ENCODE results near the gene ZDHHC20. TPM values are rescaled to one million over a fixed set of nuclear protein-coding genes. Genes with fewer than 3 reads are reported as not detected.

Gene ZDHHC20
- total and polyA plus RNA-seq, 12 donors: 6.3 to 28.5 (median 13.9) TPM

GRCh38 chr13:21342699-21343442 lies 116.2 kb downstream of the ZDHHC20 start:
- H3K27ac ChIP-seq: no peak overlapping the region

GRCh38 chr13:21341637-21342422 lies 117.3 kb downstream of the ZDHHC20 start:
- H3K27me3 ChIP-seq: no peaks in the 10 kb centered on the region
- WGBS, 2 donors: 85 to 89% methylated on average over 19 of the region's 19 CpGs
- no peak for ATAC-seq
- H3K36me3 ChIP-seq: no peaks in the 10 kb centered on the region
- no peak overlapping the region for H3K4me3 ChIP-seq
- H3K27ac ChIP-seq: no peak overlapping the region
- intact Hi-C loops (cut with DNase I): no loop called here
- no peak for TF ChIP-seq CTCF (IDR thresholded peaks at IDR 0.05)
- H3K9me3 ChIP-seq: no peaks in the 10 kb centered on the region
- H3K4me1 ChIP-seq: peaks cover 0 to 11% (median 0%) of the 10 kb centered on the region in 9 donors
- no peak for DNase-seq

More at GRCh38 chr13:21342699-21343442, 116.2 kb downstream of the ZDHHC20 start:
- Histone ChIP-seq H3K4me1 (peaks cover 0 to 11% (median 0%) of the 10 kb centered on the region in 9 donors), H3K36me3 (no peaks in the 10 kb centered on the region), H3K27me3 (no peaks in the 10 kb centered on the region), H3K4me3 (no peak overlapping the region), H3K9me3 (no peaks in the 10 kb centered on the region)
- 80 to 81% methylated on average over 5 of the region's 5 CpGs for WGBS, 2 donors
- intact Hi-C loops (cut with DNase I): no loop called here
- TF ChIP-seq CTCF (IDR thresholded peaks at IDR 0.05): no peak
- ATAC-seq (no peak), DNase-seq (no peak)

- Histone ChIP-seq H3K9me3 (peaks cover 0 to 9% (median 0%) of the 10 kb centered on the region in 11 donors), H3K4me1 (no peaks in the 10 kb centered on the region), H3K36me3 (no peaks in the 10 kb centered on the region), H3K4me3 (no peak overlapping the region), H3K27me3 (no peaks in the 10 kb centered on the region), H3K27ac (no peak overlapping the region)
- DNase-seq (no peak), ATAC-seq (no peak)
- intact Hi-C loops (cut with DNase I): no loop called here
- TF ChIP-seq CTCF (IDR thresholded peaks at IDR 0.05): no peak
- 30 to 49% methylated on average over 4 of the region's 4 CpGs for WGBS, 2 donors
These were observed 120.3 kb downstream of the ZDHHC20 start for GRCh38 chr13:21338639-21339278.

- ATAC-seq (no peak), DNase-seq (no peak)
- no peak overlapping the region for H3K4me3 ChIP-seq
- WGBS, 2 donors: 86 to 91% methylated on average over 6 of the region's 6 CpGs
- peaks cover 0 to 9% (median 0%) of the 10 kb centered on the region in 11 donors for H3K9me3 ChIP-seq
- intact Hi-C loops (cut with DNase I): no loop called here
- H3K27ac ChIP-seq: no peak overlapping the region
- no peaks in the 10 kb centered on the region for H3K27me3 ChIP-seq
- no peaks in the 10 kb centered on the region for H3K36me3 ChIP-seq
- TF ChIP-seq CTCF (IDR thresholded peaks at IDR 0.05): no peak
- H3K4me1 ChIP-seq: no peaks in the 10 kb centered on the region
These were observed 120.9 kb downstream of the ZDHHC20 start for GRCh38 chr13:21338156-21338555.
